Osteocyte (in vitro differentiated cells): ENCODE measurements around the gene PAPLN. TPM values are rescaled to one million over a fixed set of nuclear protein-coding genes. Genes with fewer than 3 reads are reported as not detected.

Source experiments
- DNase-seq: peaks from one replicate; pipeline ENCODE4 v3.0.0; 2021; ENCODE audit warnings: mixed read lengths; ENCODE audit not compliant: unreplicated experiment; ENCODE audit errors: extremely low spot score
- H3K27ac Mint-ChIP-seq: one replicate; pipeline ENCODE4 v1.8.0; 2021; ENCODE audit warnings: mild to moderate bottlenecking, mixed read lengths; ENCODE audit not compliant: unreplicated experiment
- H3K27me3 Mint-ChIP-seq: one replicate; pipeline ENCODE4 v1.8.0; 2021; ENCODE audit warnings: mixed read lengths; ENCODE audit not compliant: unreplicated experiment
- H3K36me3 Mint-ChIP-seq: one replicate; pipeline ENCODE4 v1.8.0; 2021; ENCODE audit warnings: mixed read lengths; ENCODE audit not compliant: unreplicated experiment
- H3K4me1 Mint-ChIP-seq: one replicate; pipeline ENCODE4 v1.8.0; 2021; ENCODE audit warnings: mixed read lengths; ENCODE audit not compliant: unreplicated experiment
- H3K4me3 Mint-ChIP-seq: one replicate; pipeline ENCODE4 v1.8.0; 2021; ENCODE audit warnings: mild to moderate bottlenecking, moderate library complexity, mixed read lengths; ENCODE audit not compliant: unreplicated experiment
- H3K9me3 Mint-ChIP-seq: one replicate; pipeline ENCODE4 v1.8.0; 2021; ENCODE audit warnings: mixed read lengths; ENCODE audit not compliant: unreplicated experiment
- CTCF ChIP-seq: fragments of 200-600 bp; sonication (generic); IDR thresholded peaks from 2 replicates; pipeline ENCODE4 v1.5.0; 2021; ENCODE audit warnings: antibody characterized with exemption, mild to moderate bottlenecking, moderate library complexity
- total RNA-seq: library from RNA; stranded (reverse); gene quantifications from 2 replicates; pipeline ENCODE4 v1.2.1, GENCODE V29; 2021

The PAPLN gene
- total RNA-seq, 1 donor from 2014 or later, result 44.3 TPM

GRCh38 chr14:73269729-73270531 is 32.6 kb downstream of the PAPLN start:
- Mint-ChIP-seq H3K4me1 (peaks cover 8% of the 10 kb centered on the region), H3K36me3 (peaks cover 13% of the 10 kb centered on the region), H3K27ac (no peak overlapping the region), H3K4me3 (peak overlapping the region; percentile 32), H3K9me3 (no peaks in the 10 kb centered on the region), H3K27me3 (no peaks in the 10 kb centered on the region)
- DNase-seq, result no peak
- TF ChIP-seq CTCF, result no peak

GRCh38 chr14:73272393-73272792 is 35.1 kb downstream of the PAPLN start:
- TF ChIP-seq CTCF, result no peak
- H3K27ac Mint-ChIP-seq, result no peak overlapping the region
- no peak for DNase-seq
- H3K4me1 Mint-ChIP-seq, result peaks cover 8% of the 10 kb centered on the region
- peaks cover 28% of the 10 kb centered on the region for H3K36me3 Mint-ChIP-seq
- no peaks in the 10 kb centered on the region for H3K9me3 Mint-ChIP-seq
- no peak overlapping the region for H3K4me3 Mint-ChIP-seq
- no peaks in the 10 kb centered on the region for H3K27me3 Mint-ChIP-seq

GRCh38 chr14:73273799-73274198 is 36.5 kb downstream of the PAPLN start:
- H3K36me3 Mint-ChIP-seq, result peaks cover 28% of the 10 kb centered on the region
- no peak for DNase-seq
- TF ChIP-seq CTCF, result no peak
- H3K27me3 Mint-ChIP-seq, result no peaks in the 10 kb centered on the region
- H3K4me1 Mint-ChIP-seq, result peaks cover 8% of the 10 kb centered on the region
- H3K4me3 Mint-ChIP-seq, result no peak overlapping the region
- H3K9me3 Mint-ChIP-seq, result no peaks in the 10 kb centered on the region
- no peak overlapping the region for H3K27ac Mint-ChIP-seq

GRCh38 chr14:73276836-73277235 is 39.5 kb downstream of the PAPLN start:
- no peak for TF ChIP-seq CTCF
- Mint-ChIP-seq H3K4me1 (no peaks in the 10 kb centered on the region), H3K27ac (no peak overlapping the region)

GRCh38 chr14:73277376-73277775 is 40.1 kb downstream of the PAPLN start:
- no peak overlapping the region for H3K4me3 Mint-ChIP-seq
- H3K36me3 Mint-ChIP-seq, result peaks cover 40% of the 10 kb centered on the region
- no peaks in the 10 kb centered on the region for H3K9me3 Mint-ChIP-seq
- no peak overlapping the region for H3K27ac Mint-ChIP-seq
- no peak for DNase-seq
- no peaks in the 10 kb centered on the region for H3K4me1 Mint-ChIP-seq
- TF ChIP-seq CTCF, result no peak
- no peaks in the 10 kb centered on the region for H3K27me3 Mint-ChIP-seq

More at GRCh38 chr14:73276836-73277235, 39.5 kb downstream of the PAPLN start:
- Mint-ChIP-seq H3K9me3 (no peaks in the 10 kb centered on the region), H3K4me3 (no peak overlapping the region), H3K36me3 (peaks cover 39% of the 10 kb centered on the region), H3K27me3 (no peaks in the 10 kb centered on the region)
- DNase-seq, result no peak
